Prostate gland (tissue), 2 donors: ENCODE results near the gene EPS15. TPM values are rescaled to one million over a fixed set of nuclear protein-coding genes. Genes with fewer than 3 reads are reported as not detected.
A peak's percentile ranks its signal among the peaks of the same experiment; 100 is the strongest.

Source experiments
- DNase-seq: peaks from one replicate; pipeline ENCODE4 v3.0.0-alpha.2; 2019; ENCODE audit warnings: low spot score
- H3K27ac ChIP-seq, 2 donors: fragments of 200-600 bp; sonication (generic); 2 replicates each; pipeline ENCODE4 v1.5.1; 2017 to 2019
- H3K27me3 ChIP-seq: fragments of 200-600 bp; sonication (generic); replicated peaks from 2 replicates; pipeline ENCODE4 v1.5.1; 2019; ENCODE audit not compliant: insufficient read depth
- H3K36me3 ChIP-seq, 2 donors: fragments of 200-600 bp; sonication (generic); 1 replicate in 1 of 2; 2 replicates in 1 of 2; pipeline versions ENCODE4 v1.5.1 to v1.8.1; 2017 to 2019
- H3K4me1 ChIP-seq: fragments of 200-600 bp; sonication (generic); replicated peaks from 2 replicates; pipeline ENCODE4 v1.5.1; 2019
- H3K4me3 ChIP-seq, 2 donors: fragments of 200-600 bp; sonication (generic); 2 replicates each; pipeline ENCODE4 v1.5.1; 2017 to 2019
- H3K9me3 ChIP-seq: fragments of 200-600 bp; sonication (generic); 2 replicates; pipeline ENCODE4 v1.5.1; 2017
- CTCF ChIP-seq, 4 experiments: fragments of 200-600 bp in 2 of 4; fragments of 450-650 bp in 2 of 4; sonication (generic) in 2 of 4; IDR thresholded peaks; 1 replicate in 3 of 4; 2 replicates in 1 of 4; pipeline ENCODE4 v1.5.1; 2016 to 2019; ENCODE audit warnings: antibody characterized with exemption in 4 of 4, mild to moderate bottlenecking in 2 of 4, moderate library complexity in 2 of 4
- POLR2A ChIP-seq: fragments of 450-650 bp; IDR thresholded peaks from one replicate; pipeline ENCODE4 v1.6.1; 2016; ENCODE audit warnings: antibody characterized with exemption, mild to moderate bottlenecking
- POLR2AphosphoS5 ChIP-seq: sonication (generic); formaldehyde crosslinking; IDR thresholded peaks from one replicate; pipeline ENCODE4 v1.6.1; 2017; ENCODE audit warnings: antibody characterized with exemption
- WGBS: methylation state at CpG from one replicate; pipeline ENCODE4 v1.1.5; 2018; 5-methylcytosine and 5-hydroxymethylcytosine counted together
- intact Hi-C: fragments of 100-400 bp; cut with DNase I; formaldehyde crosslinking; loops from one replicate; pipeline ENCODE4 v1.14.2; 2022
- total RNA-seq, 2 donors: library from RNA; depleted of rRNA; stranded (reverse); fragments of >200 nt; gene quantifications; one replicate each; pipeline ENCODE4 v1.1.0, GENCODE V29; 2016

The EPS15 gene
- total RNA-seq, 2 donors from 2014 or later, result 62.4 to 70.4 TPM

- 84% methylated on average over 3 of the region's 3 CpGs for WGBS
- intact Hi-C loops, result loop anchor here (10.0 kb wide), 1 partner anchor 199 kb away; no protein-coding TSS in a partner anchor
- Histone ChIP-seq H3K9me3 (no peaks in the 10 kb centered on the region), H3K4me3 (no peak overlapping the region), H3K4me1 (no peaks in the 10 kb centered on the region), H3K36me3 (no peaks in the 10 kb centered on the region), H3K27ac (no peak overlapping the region), H3K27me3 (no peaks in the 10 kb centered on the region)
- TF ChIP-seq CTCF (IDR thresholded peaks at IDR 0.05), result no peak
- TF ChIP-seq POLR2A, result no peak
- peak; percentile 6 for TF ChIP-seq POLR2AphosphoS5
- DNase-seq, result no peak
Measured at GRCh38 chr1:51336004-51336403, 183.1 kb downstream of the EPS15 start.

- intact Hi-C loops, result loop anchor here (10.0 kb wide), 1 partner anchor 203 kb away; no protein-coding TSS in a partner anchor
- H3K27ac ChIP-seq, result peak overlapping the region; percentile 78 to 88
- peak; percentile 49 for DNase-seq
- no peaks in the 10 kb centered on the region for H3K36me3 ChIP-seq
- no peaks in the 10 kb centered on the region for H3K9me3 ChIP-seq
- WGBS, result 56% methylated on average over 7 of the region's 7 CpGs
- no peak for TF ChIP-seq CTCF (IDR thresholded peaks at IDR 0.05)
- TF ChIP-seq POLR2AphosphoS5, result peak; percentile 71
- no peak for TF ChIP-seq POLR2A
- no peaks in the 10 kb centered on the region for H3K4me1 ChIP-seq
- peak overlapping the region in 1 of 2 donors; percentile 58 for H3K4me3 ChIP-seq
- no peaks in the 10 kb centered on the region for H3K27me3 ChIP-seq
Measured at GRCh38 chr1:51331206-51332100, 187.6 kb downstream of the EPS15 start.

- Histone ChIP-seq H3K4me1 (no peaks in the 10 kb centered on the region), H3K9me3 (no peaks in the 10 kb centered on the region), H3K27me3 (no peaks in the 10 kb centered on the region), H3K36me3 (no peaks in the 10 kb centered on the region), H3K27ac (peak within 1 kb of the TSS; percentile 78 to 88), H3K4me3 (peak within 1 kb of the TSS; percentile 39 to 58)
- WGBS, result 9% methylated on average over 26 of the region's 87 CpGs
- TF ChIP-seq POLR2A (no peak), CTCF (IDR thresholded peaks at IDR 0.05) (no peak), POLR2AphosphoS5 (no peak)
- intact Hi-C loops, result loop anchor here (10.0 kb wide), 1 partner anchor 204 kb away; no protein-coding TSS in a partner anchor
- DNase-seq, result no peak
Measured at GRCh38 chr1:51330331-51331201, 188.5 kb downstream of the EPS15 start, which contains the start of gene TTC39A. Gene TTC39A (minus strand): TSS chr1:51330562. CDS start chr1:51330477, 85 bp downstream.

- no peaks in the 10 kb centered on the region for H3K9me3 ChIP-seq
- peak overlapping the region; percentile 78 to 88 for H3K27ac ChIP-seq
- H3K36me3 ChIP-seq, result no peaks in the 10 kb centered on the region
- peak; percentile 78 for TF ChIP-seq POLR2AphosphoS5
- TF ChIP-seq CTCF (IDR thresholded peaks at IDR 0.05), result no peak
- TF ChIP-seq POLR2A, result peak; percentile 57
- H3K4me1 ChIP-seq, result no peaks in the 10 kb centered on the region
- intact Hi-C loops, result loop anchor here (10.0 kb wide), 1 partner anchor 205 kb away; no protein-coding TSS in a partner anchor
- DNase-seq, result peak; percentile 86
- 24% methylated on average over 22 of the region's 26 CpGs for WGBS
- H3K4me3 ChIP-seq, result peak overlapping the region; percentile 39 to 58
- H3K27me3 ChIP-seq, result no peaks in the 10 kb centered on the region
Measured at GRCh38 chr1:51329443-51330325, 189.4 kb downstream of the EPS15 start.
